Measurements from ENCODE around the gene AKT3. TPM values are rescaled to one million over a fixed set of nuclear protein-coding genes. Genes with fewer than 3 reads are reported as not detected.

AKT3 gene
- polyA plus RNA-seq, 3 donors, result 0.81 to 1.7 (median 1.4) TPM

- H3K27ac Mint-ChIP-seq, result peak overlapping the region in 1 of 7 donors; percentile 18
Measured at GRCh38 chr1:243561588-243562319, 288.3 kb downstream of the AKT3 start.

GRCh38 chr1:243559575-243560162 lies 290.4 kb downstream of the AKT3 start:
- H3K4me3 Mint-ChIP-seq, result no peak overlapping the region

More at GRCh38 chr1:243561588-243562319, 288.3 kb downstream of the AKT3 start:
- H3K4me2 ChIP-seq (replicated peaks; ENCODE audit: extremely low read depth, low read length, poor library complexity, severe bottlenecking), result no peak overlapping the region
- no peaks in the 10 kb centered on the region for H3K27me3 ChIP-seq (ENCODE audit: control insufficient read depth in 2 of 2, insufficient read depth in 2 of 2, low read length in 2 of 2)
- WGBS (ENCODE audit: insufficient coverage), result 88% methylated on average over 1 of the region's 2 CpGs
- H3K9me3 ChIP-seq (replicated peaks in 1 of 2; ENCODE audit: control insufficient read depth in 1 of 2, insufficient read depth in 1 of 2, low read length in 2 of 2), result no peaks in the 10 kb centered on the region
- no peaks in the 10 kb centered on the region for H3K36me3 ChIP-seq (replicated peaks in 1 of 2; ENCODE audit: control insufficient read depth in 1 of 2, insufficient read depth in 2 of 2, low read length in 2 of 2)
- intact Hi-C loops (cut with micrococcal nuclease), result no loop called here
- no peak for TF ChIP-seq CTCF (IDR thresholded peaks at IDR 0.05)
- H3K4me1 ChIP-seq (ENCODE audit: control insufficient read depth in 1 of 2, insufficient read depth in 2 of 2, low read length in 2 of 2), result no peaks in the 10 kb centered on the region
- H2AFZ ChIP-seq (ENCODE audit: insufficient read depth, low read depth, low read length, poor library complexity, severe bottlenecking), result no peak overlapping the region
- no peak overlapping the region for H3K9ac ChIP-seq (ENCODE audit: insufficient read depth, low read length, poor library complexity, severe bottlenecking)
- no peaks in the 10 kb centered on the region for H3K79me2 ChIP-seq (ENCODE audit: insufficient read depth, low read length)
- Mint-ChIP-seq H3K9me3 (no peaks in the 10 kb centered on the region), H3K27me3 (ENCODE audit: low read depth in 3 of 3) (no peaks in the 10 kb centered on the region), H3K4me1 (no peaks in the 10 kb centered on the region), H3K4me3 (no peak overlapping the region), H3K36me3 (peaks cover 12 to 15% of the 10 kb centered on the region in 2 donors)
- H4K20me1 ChIP-seq (ENCODE audit: insufficient read depth, low read length), result no peaks in the 10 kb centered on the region
- no peak overlapping the region for H3K27ac ChIP-seq (ENCODE audit: low read depth in 1 of 2, low read length in 2 of 2)
- no peak for DNase-seq
- H3K4me3 ChIP-seq (replicated peaks in 1 of 3; ENCODE audit: low read depth in 2 of 3, low read length in 3 of 3), result no peak overlapping the region

More at GRCh38 chr1:243559575-243560162, 290.4 kb downstream of the AKT3 start:
- Histone ChIP-seq H3K4me3 (replicated peaks in 1 of 3; ENCODE audit: low read depth in 2 of 3, low read length in 3 of 3) (no peak overlapping the region), H3K27me3 (ENCODE audit: control insufficient read depth in 2 of 2, insufficient read depth in 2 of 2, low read length in 2 of 2) (no peaks in the 10 kb centered on the region), H3K4me2 (replicated peaks; ENCODE audit: extremely low read depth, low read length, poor library complexity, severe bottlenecking) (no peak overlapping the region), H4K20me1 (ENCODE audit: insufficient read depth, low read length) (no peaks in the 10 kb centered on the region), H3K79me2 (ENCODE audit: insufficient read depth, low read length) (no peaks in the 10 kb centered on the region), H3K36me3 (replicated peaks in 1 of 2; ENCODE audit: control insufficient read depth in 1 of 2, insufficient read depth in 2 of 2, low read length in 2 of 2) (no peaks in the 10 kb centered on the region), H2AFZ (ENCODE audit: insufficient read depth, low read depth, low read length, poor library complexity, severe bottlenecking) (no peak overlapping the region), H3K9me3 (replicated peaks in 1 of 2; ENCODE audit: control insufficient read depth in 1 of 2, insufficient read depth in 1 of 2, low read length in 2 of 2) (no peaks in the 10 kb centered on the region), H3K9ac (ENCODE audit: insufficient read depth, low read length, poor library complexity, severe bottlenecking) (no peak overlapping the region), H3K27ac (ENCODE audit: low read depth in 1 of 2, low read length in 2 of 2) (no peak overlapping the region), H3K4me1 (ENCODE audit: control insufficient read depth in 1 of 2, insufficient read depth in 2 of 2, low read length in 2 of 2) (no peaks in the 10 kb centered on the region)
- 100% methylated on average over 4 of the region's 7 CpGs for WGBS (ENCODE audit: insufficient coverage)
- intact Hi-C loops (cut with micrococcal nuclease), result no loop called here
- Mint-ChIP-seq H3K27ac (no peak overlapping the region), H3K4me1 (no peaks in the 10 kb centered on the region), H3K9me3 (no peaks in the 10 kb centered on the region), H3K36me3 (peaks cover 8 to 9% of the 10 kb centered on the region in 2 donors), H3K27me3 (ENCODE audit: low read depth in 3 of 3) (peaks cover 0 to 1% (median 0%) of the 10 kb centered on the region in 3 donors)
- TF ChIP-seq CTCF (IDR thresholded peaks at IDR 0.05), result no peak
- DNase-seq, result no peak

Data from CD14-positive monocyte (primary cell).